HepG2 (cell line): ENCODE measurements around the gene HOXD1. TPM values are rescaled to one million over a fixed set of nuclear protein-coding genes. Genes with fewer than 3 reads are reported as not detected.

Experiments used
- ATAC-seq: fragments of 200-7000 bp; cut with Tn5 transposase; 3 replicates; pipeline ENCODE4 v1.9.1; 2020; ENCODE audit warnings: mild to moderate bottlenecking, moderate library complexity
- BruUV-seq: library from RNA; stranded (reverse); fragments of 400-500 nt; replicated peaks from 2 replicates; lab custom pipeline; 2021; lab: Mats Ljungman, UMichigan
- CTCF ChIA-PET: fragments of 300-600 bp; formaldehyde crosslinking; extraction: SDS; loops from one replicate; lab custom pipeline; 2021; ENCODE audit warnings: low total read pairs, inconsistent platforms, low intra/inter-chr PET ratio; lab: Yijun Ruan, JAX
- POLR2A ChIA-PET: fragments of 350-600 bp; sonication (Branson Sonifier 250); formaldehyde crosslinking; loops from one replicate; lab custom pipeline; 2020; ENCODE audit warnings: antibody characterized with exemption, inconsistent platforms; lab: Yijun Ruan, JAX
- DNase-seq: peaks from one replicate; pipeline ENCODE4 v3.0.0-alpha.2; 2015; ENCODE audit warnings: low spot score
- FAIRE-seq: peaks from 3 replicates; lab custom pipeline; 2011; peaks lifted over from hg19 to GRCh38; lab: Jason Lieb, UNC
- H2AFZ ChIP-seq: one replicate; pipeline ENCODE4 v1.6.1; 2011; ENCODE audit warnings: low read length, inconsistent platforms
- H3K27ac ChIP-seq: fragments of 300-600 bp; 3 replicates; pipeline ENCODE4 v1.8.0; 2011; ENCODE audit warnings: mixed run types, mild to moderate bottlenecking, mixed read lengths, low read length, inconsistent platforms; ENCODE audit not compliant: insufficient read depth; ENCODE audit errors: extremely low read length
- H3K27me3 ChIP-seq, 2 experiments: fragments of 200-600 bp in 1 of 2; 2 replicates in 1 of 2; 3 replicates in 1 of 2; pipeline versions ENCODE4 v1.6.0 to v1.8.0; 2011; ENCODE audit warnings: low read length in 2 of 2, mild to moderate bottlenecking in 2 of 2, moderate library complexity in 2 of 2, inconsistent platforms in 1 of 2; ENCODE audit not compliant: insufficient read depth in 2 of 2, control insufficient read depth in 1 of 2
- H3K36me3 ChIP-seq, 2 experiments: fragments of 200-600 bp in 1 of 2; replicated peaks in 1 of 2; 2 replicates in 1 of 2; 3 replicates in 1 of 2; pipeline versions ENCODE4 v1.5.1 to v1.8.0; 2011; ENCODE audit warnings: low read length in 2 of 2, inconsistent platforms in 1 of 2; ENCODE audit not compliant: insufficient read depth in 2 of 2, control insufficient read depth in 1 of 2
- H3K4me1 ChIP-seq: 2 replicates; pipeline ENCODE4 v1.5.1; 2012; ENCODE audit warnings: low read length, inconsistent platforms; ENCODE audit not compliant: insufficient read depth
- H3K4me2 ChIP-seq: 2 replicates; pipeline ENCODE4 v1.6.0; 2011; ENCODE audit warnings: low read depth, low read length, inconsistent platforms
- H3K4me3 ChIP-seq, 3 experiments: fragments of 200-600 bp in 1 of 3; sonication (generic), shearing (Covaris generic) in 1 of 3; replicated peaks in 1 of 3; 2 replicates each; pipeline ENCODE4 v1.5.1; 2011 to 2016; ENCODE audit warnings: low read length in 3 of 3, inconsistent platforms in 2 of 3, low read depth in 2 of 3, mild to moderate bottlenecking in 2 of 3, control low read depth in 1 of 3, mixed read lengths in 1 of 3; ENCODE audit not compliant: insufficient read depth in 1 of 3
- H3K79me2 ChIP-seq: one replicate; pipeline ENCODE4 v1.6.1; 2011; ENCODE audit warnings: low read length, inconsistent platforms; ENCODE audit not compliant: insufficient read depth
- H3K9ac ChIP-seq: 2 replicates; pipeline ENCODE4 v1.6.0; 2011; ENCODE audit warnings: mild to moderate bottlenecking, low read depth, low read length, inconsistent platforms; ENCODE audit not compliant: insufficient read depth
- H3K9me3 ChIP-seq: 2 replicates; pipeline ENCODE4 v1.5.1; 2012; ENCODE audit warnings: mild to moderate bottlenecking, low read length
- H4K20me1 ChIP-seq: 2 replicates; pipeline ENCODE4 v1.6.0; 2011; ENCODE audit warnings: inconsistent platforms, mild to moderate bottlenecking, low read length, moderate library complexity; ENCODE audit not compliant: insufficient read depth
- MIER3 ChIP-seq: IDR thresholded peaks from 2 replicates; pipeline ENCODE4 v1.6.1; 2016; ENCODE audit warnings: missing compliant biosample characterization, borderline replicate concordance
- NONO ChIP-seq, 2 experiments: fragments of 450-650 bp in 1 of 2; sonication (generic) in 1 of 2; formaldehyde crosslinking in 1 of 2; IDR thresholded peaks in 1 of 2; conservative IDR thresholded peaks in 1 of 2; 2 replicates each; pipeline versions ENCODE4 v1.6.1 to v1.8.0; 2017 to 2022; ENCODE audit warnings: mild to moderate bottlenecking in 1 of 2, missing genetic modification reagents in 1 of 2, moderate library complexity in 1 of 2
- WGBS: methylation state at CpG from one replicate; pipeline ENCODE4 v1.1.6; 2017; ENCODE audit warnings: low lambda C conversion rate; 5-methylcytosine and 5-hydroxymethylcytosine counted together
- in situ Hi-C: cut with HindIII; loops from 2 replicates; pipeline ENCODE4 v1.10.0; 2017; ENCODE audit warnings: low pct_unique_long_range_greater_than_20kb; ENCODE audit not compliant: extremely low pct_ligation_motif_present
- intact Hi-C: fragments of 100-400 bp; cut with micrococcal nuclease; formaldehyde crosslinking; loops from one replicate; pipeline ENCODE4 v1.10.0; 2022; ENCODE audit not compliant: unreplicated experiment
- polyA plus RNA-seq, 8 experiments: library from polyadenylated mRNA; depleted of rRNA in 3 of 8; stranded (reverse) in 7 of 8; unstranded in 1 of 8; fragments of >200 nt; fragmentation: Illumina TruSeq in 4 of 8; extraction: Trizol in 4 of 8; gene quantifications; 2 replicates each; pipeline versions ENCODE4 v1.2.1 to v1.2.3, GENCODE V29; 2011 to 2016; ENCODE audit warnings: low read depth in 4 of 8, missing spikeins in 1 of 8, mixed read lengths in 1 of 8; ENCODE audit not compliant: insufficient read depth in 1 of 8
- total RNA-seq, 5 experiments: library from RNA; depleted of rRNA; stranded (reverse); fragments of >200 nt; fragmentation: Illumina TruSeq; extraction: Trizol; gene quantifications; 2 replicates each; pipeline ENCODE4 v1.2.3, GENCODE V29; 2016; ENCODE audit warnings: low read depth in 1 of 5
- TF ChIP-seq, protein P1 (sequence below): sonication (generic); formaldehyde crosslinking; IDR thresholded peaks from 2 replicates; pipeline ENCODE4 v1.5.0; 2020; ENCODE audit warnings: missing genetic modification reagents, mild to moderate bottlenecking, borderline replicate concordance
- TF ChIP-seq, protein P2 (sequence below): sonication (generic); formaldehyde crosslinking; IDR thresholded peaks from 2 replicates; pipeline ENCODE4 v1.9.0; 2021; ENCODE audit warnings: missing genetic modification reagents, mild to moderate bottlenecking, borderline replicate concordance
- TF ChIP-seq, protein P3 (sequence below): sonication (generic); formaldehyde crosslinking; IDR thresholded peaks from 2 replicates; pipeline ENCODE4 v1.4.0; 2020; ENCODE audit warnings: missing genetic modification reagents

The HOXD1 gene
- total and polyA plus RNA-seq, 2 of the 13 experiments (the other 11 are each of a cell fraction or from before 2014, with no cell fraction given): 10.0 to 22.3 TPM

DNA sequence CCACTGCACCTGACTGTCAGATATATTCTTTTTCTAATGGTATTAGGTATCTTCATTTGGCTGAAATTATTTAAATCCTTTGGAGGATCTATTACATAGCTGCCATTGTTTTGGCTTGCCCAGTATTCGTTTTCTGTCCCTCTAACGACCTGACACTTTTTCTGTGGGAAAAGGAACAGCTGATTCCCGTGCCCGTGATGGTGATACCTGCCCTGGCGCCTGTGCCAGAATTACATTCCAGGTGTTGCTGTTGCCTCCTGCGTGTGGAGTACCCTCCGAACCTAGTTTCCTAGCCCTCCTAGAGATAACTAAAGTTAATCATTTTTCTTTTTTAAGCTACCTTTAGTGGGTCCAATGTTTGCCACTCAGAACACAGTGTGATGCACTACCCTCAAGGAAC, 14.0 kb downstream of the HOXD1 start:
- H3K9me3 ChIP-seq: no peaks in the 10 kb centered on the region
- no peak overlapping the region for H2AFZ ChIP-seq
- 19% methylated on average over 7 of the region's 7 CpGs for WGBS
- peaks cover 0 to 47% of the 10 kb centered on the region in 2 experiments; a peak in 3 of 5 replicates for H3K27me3 ChIP-seq
- no peak overlapping the region for H3K27ac ChIP-seq
- H4K20me1 ChIP-seq: no peaks in the 10 kb centered on the region
- ATAC-seq (no peak), FAIRE-seq (no peak), DNase-seq (no peak)
- intact Hi-C loops (no loop called here), in situ Hi-C loops (no loop called here)
- no peaks in the 10 kb centered on the region for H3K79me2 ChIP-seq
- no peak overlapping the region for H3K9ac ChIP-seq
- CTCF ChIA-PET: no interaction called here
- POLR2A ChIA-PET: no interaction called here
- BruUV-seq: no TSS peak
- no peak overlapping the region for H3K4me3 ChIP-seq
- no peaks in the 10 kb centered on the region for H3K36me3 ChIP-seq
- H3K4me2 ChIP-seq: no peak overlapping the region
- peaks cover 5% of the 10 kb centered on the region; the same call in 1 of the 2 replicates for H3K4me1 ChIP-seq
- TF ChIP-seq, protein P1, sequence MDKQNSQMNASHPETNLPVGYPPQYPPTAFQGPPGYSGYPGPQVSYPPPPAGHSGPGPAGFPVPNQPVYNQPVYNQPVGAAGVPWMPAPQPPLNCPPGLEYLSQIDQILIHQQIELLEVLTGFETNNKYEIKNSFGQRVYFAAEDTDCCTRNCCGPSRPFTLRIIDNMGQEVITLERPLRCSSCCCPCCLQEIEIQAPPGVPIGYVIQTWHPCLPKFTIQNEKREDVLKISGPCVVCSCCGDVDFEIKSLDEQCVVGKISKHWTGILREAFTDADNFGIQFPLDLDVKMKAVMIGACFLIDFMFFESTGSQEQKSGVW (CRISPR knock-in tag): no peak
- TF ChIP-seq, protein P2, sequence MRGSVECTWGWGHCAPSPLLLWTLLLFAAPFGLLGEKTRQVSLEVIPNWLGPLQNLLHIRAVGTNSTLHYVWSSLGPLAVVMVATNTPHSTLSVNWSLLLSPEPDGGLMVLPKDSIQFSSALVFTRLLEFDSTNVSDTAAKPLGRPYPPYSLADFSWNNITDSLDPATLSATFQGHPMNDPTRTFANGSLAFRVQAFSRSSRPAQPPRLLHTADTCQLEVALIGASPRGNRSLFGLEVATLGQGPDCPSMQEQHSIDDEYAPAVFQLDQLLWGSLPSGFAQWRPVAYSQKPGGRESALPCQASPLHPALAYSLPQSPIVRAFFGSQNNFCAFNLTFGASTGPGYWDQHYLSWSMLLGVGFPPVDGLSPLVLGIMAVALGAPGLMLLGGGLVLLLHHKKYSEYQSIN (CRISPR knock-in tag): no peak
- TF ChIP-seq NONO (IDR thresholded peaks at IDR 0.05): no peak
- TF ChIP-seq NONO (CRISPR knock-in tag; conservative IDR thresholded peaks at IDR 0.05): no peak

DNA sequence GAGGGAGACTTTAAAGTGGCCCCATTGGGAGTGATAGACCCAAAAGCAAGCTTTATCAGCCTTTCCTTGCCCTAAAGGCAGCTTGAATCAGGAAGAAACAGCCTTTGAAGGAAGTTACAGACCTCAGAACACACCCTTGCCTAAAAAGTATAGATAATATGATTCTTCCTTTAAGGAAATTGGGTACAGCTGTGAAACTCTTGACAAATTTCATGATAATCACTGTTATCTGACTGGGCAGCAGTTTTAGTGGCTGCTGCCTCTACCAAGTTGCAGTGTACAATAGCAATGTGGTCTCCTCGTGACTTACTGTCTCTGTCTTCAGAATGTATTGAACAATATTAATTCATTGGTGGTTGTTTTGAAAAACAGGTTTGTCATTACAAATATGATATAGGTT, 16.7 kb downstream of the HOXD1 start:
- CTCF ChIA-PET: no interaction called here

More for the DNA sequence above, 16.7 kb downstream of the HOXD1 start:
- Histone ChIP-seq H3K27ac (no peak overlapping the region), H3K36me3 (no peaks in the 10 kb centered on the region), H3K79me2 (no peaks in the 10 kb centered on the region), H3K4me2 (no peak overlapping the region), H3K9ac (no peak overlapping the region), H3K4me3 (no peak overlapping the region), H3K4me1 (peaks cover 5% of the 10 kb centered on the region; the same call in 1 of the 2 replicates), H3K9me3 (no peaks in the 10 kb centered on the region), H3K27me3 (peaks cover 0 to 57% of the 10 kb centered on the region in 2 experiments; a peak in 4 of 5 replicates), H2AFZ (no peak overlapping the region), H4K20me1 (no peaks in the 10 kb centered on the region)
- in situ Hi-C loops (no loop called here), intact Hi-C loops (no loop called here)
- DNase-seq (no peak), ATAC-seq (no peak), FAIRE-seq (no peak)
- WGBS: 0% methylated on average over 1 of the region's 1 CpG
- POLR2A ChIA-PET: no interaction called here
- TF ChIP-seq, protein P3, sequence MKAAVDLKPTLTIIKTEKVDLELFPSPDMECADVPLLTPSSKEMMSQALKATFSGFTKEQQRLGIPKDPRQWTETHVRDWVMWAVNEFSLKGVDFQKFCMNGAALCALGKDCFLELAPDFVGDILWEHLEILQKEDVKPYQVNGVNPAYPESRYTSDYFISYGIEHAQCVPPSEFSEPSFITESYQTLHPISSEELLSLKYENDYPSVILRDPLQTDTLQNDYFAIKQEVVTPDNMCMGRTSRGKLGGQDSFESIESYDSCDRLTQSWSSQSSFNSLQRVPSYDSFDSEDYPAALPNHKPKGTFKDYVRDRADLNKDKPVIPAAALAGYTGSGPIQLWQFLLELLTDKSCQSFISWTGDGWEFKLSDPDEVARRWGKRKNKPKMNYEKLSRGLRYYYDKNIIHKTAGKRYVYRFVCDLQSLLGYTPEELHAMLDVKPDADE: no peak
- TF ChIP-seq MIER3 (CRISPR knock-in tag): no peak
- no TSS peak for BruUV-seq
